NOMO-1 (cell line): Measurements from ENCODE around the gene AQP5.
"Not testable (repeated sequence)": the region's sequence is repeated elsewhere in the genome, so short reads cannot be mapped to it uniquely, and the experiment has no call there.

Experiments used
- DNase-seq, 2 experiments: peaks; one replicate each; lab custom pipeline; 2025; ENCODE audit not compliant: unreplicated experiment in 2 of 2; lab: John Stamatoyannopoulos, UW

AQP5 gene

GRCh38 chr12:49979016-49979586, 17.4 kb downstream of the AQP5 start:
- no peak for DNase-seq

GRCh38 chr12:49979791-49980190, 18.1 kb downstream of the AQP5 start:
- DNase-seq, result peak in 1 of 2 experiments; percentile 17

DNA sequence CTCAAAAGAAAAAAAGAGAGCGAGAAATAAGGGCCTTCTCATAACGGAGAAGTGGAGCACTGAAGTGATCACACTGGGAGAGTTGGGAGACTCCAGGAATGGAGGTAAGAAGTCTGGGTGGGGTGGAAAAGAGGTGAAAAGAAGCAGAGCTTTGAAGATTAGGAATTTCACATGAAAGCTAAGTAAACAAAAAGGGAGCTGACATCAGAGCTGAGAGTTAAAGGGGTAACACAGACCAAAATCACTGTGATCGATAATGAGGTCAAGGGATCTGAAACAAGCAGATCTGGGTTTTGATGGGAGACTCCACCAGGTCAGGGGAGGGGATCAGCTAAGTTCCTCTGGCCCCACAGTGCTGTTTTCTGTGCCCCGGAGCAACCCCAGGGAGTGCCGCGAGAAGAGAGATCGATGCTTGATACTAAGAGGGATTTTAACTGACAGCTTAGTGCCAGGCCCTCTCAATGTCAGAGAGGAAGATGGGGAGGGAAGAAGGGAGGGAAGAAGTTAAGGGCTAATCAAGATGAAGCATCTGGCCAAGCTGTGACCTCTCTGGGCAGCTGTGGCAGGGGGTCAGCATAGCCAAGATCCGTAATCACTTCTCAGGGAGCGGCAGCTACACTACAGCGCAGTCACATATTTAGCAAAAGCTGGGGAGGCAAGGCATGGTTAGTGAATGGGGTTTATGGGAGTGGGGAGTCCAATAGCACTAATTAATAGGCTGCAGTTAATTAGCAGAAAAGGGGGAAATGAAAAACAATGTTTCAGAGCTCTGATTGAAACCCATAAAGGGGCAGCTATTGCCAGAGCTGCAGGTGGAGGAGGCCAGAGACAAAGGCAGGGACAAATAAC, 19.1 kb downstream of the AQP5 start:
- DNase-seq, result no peak

- peak; percentile 68 to 83 for DNase-seq
These were observed 20.8 kb downstream of the AQP5 start for GRCh38 chr12:49982246-49983087.

GRCh38 chr12:49983892-49984291, 22.2 kb downstream of the AQP5 start:
- no peak for DNase-seq

- DNase-seq, result no peak
These were observed 23.0 kb downstream of the AQP5 start for GRCh38 chr12:49984476-49985359.

DNA sequence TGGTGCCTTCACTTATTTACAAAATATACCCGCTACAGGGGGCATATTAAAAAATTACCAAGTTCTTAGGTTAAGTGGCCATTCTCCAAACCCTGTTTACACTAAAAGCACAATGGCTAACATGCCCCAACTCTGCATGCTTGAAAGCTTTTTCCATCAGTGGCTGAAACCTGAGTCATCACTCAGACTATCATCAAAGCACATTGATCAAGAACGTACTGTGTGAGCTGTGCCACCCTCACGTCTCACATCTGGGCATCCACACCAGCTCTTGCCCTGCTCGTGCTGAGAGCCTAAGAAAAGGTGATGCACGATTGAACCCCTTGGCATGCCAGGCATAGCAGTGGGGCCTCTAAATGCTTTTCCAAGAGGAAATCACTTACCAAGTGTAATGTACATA, 24.3 kb downstream of the AQP5 start:
- no peak for DNase-seq

- not testable (repeated sequence) for DNase-seq
These were observed 24.8 kb downstream of the AQP5 start for GRCh38 chr12:49986476-49986875.

DNA sequence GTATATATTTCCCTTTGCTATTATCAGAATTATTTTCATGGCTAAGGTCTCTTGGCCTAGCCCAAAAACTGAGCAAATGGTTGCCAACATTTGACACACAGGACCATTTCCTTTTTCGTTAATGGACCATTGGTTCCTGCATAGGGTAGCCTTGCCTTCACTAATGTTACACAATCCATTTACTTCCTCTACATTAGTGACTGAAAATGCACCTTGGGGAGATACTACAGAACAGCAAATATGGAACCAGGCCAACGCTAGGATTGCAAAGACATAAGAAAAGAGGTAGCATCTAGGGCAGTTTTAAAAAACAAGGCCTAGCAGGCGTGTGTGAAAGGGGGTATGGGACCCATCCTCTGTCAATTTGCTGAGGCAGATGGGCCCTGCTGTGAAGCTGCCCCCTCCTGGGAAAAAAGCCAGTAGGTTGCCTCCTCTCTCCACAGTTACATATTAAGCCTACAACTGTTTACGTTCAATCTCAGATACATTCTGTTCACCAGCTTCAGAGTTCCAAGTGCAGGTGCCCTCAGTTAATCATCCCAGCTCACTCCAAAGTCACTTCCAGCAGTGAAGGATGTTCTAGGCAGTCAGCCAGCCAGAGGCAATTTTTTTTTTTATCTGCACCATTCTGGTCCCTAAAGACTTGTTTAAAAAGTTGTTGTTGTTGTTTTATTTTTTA, 26.1 kb downstream of the AQP5 start:
- DNase-seq, result peak; percentile 76 to 93

- DNase-seq, result not testable (repeated sequence)
These were observed 27.7 kb downstream of the AQP5 start for GRCh38 chr12:49989400-49989799.

DNA sequence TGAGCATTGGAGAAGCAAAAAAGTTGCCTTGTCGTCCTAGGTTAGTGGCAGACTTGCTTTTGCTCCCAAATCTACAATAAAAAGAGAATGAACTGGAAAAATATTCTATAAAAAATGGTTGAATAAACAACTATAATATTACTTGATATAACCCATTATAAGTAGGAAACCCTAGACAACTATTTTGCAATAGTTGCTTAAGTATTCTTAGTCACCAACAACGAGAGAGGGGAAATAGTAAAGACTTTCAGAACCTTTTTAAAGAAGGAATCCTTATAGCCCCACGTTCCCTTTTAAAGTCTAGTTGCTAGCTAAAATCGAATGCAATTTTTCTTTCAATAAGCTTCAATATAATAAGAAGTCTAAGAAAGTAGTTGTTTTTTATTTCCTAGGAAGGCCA, 28.6 kb downstream of the AQP5 start:
- DNase-seq, result peak; percentile 36 to 84

GRCh38 chr12:49998453-49998852, 36.8 kb downstream of the AQP5 start:
- no peak for DNase-seq

GRCh38 chr12:50003595-50003994, 41.9 kb downstream of the AQP5 start:
- no peak for DNase-seq

- DNase-seq, result no peak
These were observed 43.0 kb downstream of the AQP5 start for GRCh38 chr12:50004696-50005095.

GRCh38 chr12:50005175-50005574, 43.5 kb downstream of the AQP5 start:
- DNase-seq, result no peak

- DNase-seq, result no peak
These were observed 44.6 kb downstream of the AQP5 start for GRCh38 chr12:50006280-50006679.

- no peak for DNase-seq
These were observed 45.2 kb downstream of the AQP5 start for GRCh38 chr12:50006754-50007442.

DNA sequence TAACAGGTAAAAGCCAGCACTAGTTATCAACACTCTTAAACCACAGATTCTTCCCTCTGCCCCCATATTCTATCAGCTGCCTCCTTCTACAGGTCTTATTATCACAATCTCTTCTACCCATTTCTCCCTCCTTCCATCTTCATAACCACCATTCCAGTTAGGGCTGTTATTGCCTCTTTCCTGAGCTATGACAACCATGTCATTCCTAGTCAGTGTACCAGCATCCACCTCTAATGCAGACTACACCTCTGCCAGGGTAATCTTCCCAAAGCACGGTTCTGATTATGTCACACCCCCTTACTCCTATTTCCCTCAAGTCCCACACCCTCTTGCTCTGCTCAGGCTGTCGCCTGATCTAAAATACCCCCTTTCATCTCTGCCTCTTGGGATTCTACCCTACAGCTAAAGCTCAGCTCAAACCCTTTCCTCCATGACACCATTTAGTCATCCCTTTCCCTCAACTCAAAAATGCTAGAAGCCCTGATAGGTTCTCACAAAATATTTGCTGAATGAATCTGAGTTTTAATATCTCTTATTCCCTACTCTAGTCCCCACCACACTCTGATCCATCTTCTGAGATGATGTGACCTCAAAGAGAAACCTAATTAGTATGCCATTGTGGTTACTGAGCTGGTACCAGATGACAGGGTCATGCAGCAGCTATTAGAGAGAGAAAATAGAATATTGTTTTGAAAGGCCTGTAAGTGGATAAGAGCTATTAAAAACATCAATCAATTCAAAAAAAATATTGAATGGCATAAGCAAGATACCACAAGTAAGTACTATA, 51.9 kb downstream of the AQP5 start:
- DNase-seq, result no peak

DNA sequence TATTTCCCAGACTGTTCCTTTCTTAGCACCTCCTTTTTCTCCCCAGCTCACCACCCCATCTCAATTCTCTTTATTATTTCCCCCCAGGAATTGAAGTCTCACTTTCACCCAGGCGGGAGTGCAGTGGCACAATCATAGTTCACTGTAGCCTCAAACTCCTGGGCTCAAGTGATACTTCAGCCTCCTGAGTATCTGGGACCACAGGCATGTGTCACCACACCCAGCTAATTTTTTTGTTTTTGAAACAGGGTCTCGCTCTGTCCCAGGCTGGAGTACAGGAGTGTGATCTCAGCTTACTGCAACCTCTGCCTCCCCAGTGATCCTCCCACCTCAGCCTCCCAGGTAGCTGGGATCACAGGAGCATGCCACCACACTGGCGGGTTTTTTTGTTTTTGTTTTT, 52.7 kb downstream of the AQP5 start:
- no peak for DNase-seq
